ENCODE results near the gene CLSTN2. TPM values are rescaled to one million over a fixed set of nuclear protein-coding genes. Genes with fewer than 3 reads are reported as not detected.

CLSTN2 gene
- total RNA-seq, 2 donors from 2014 or later, result 0.82 to 1.3 TPM

DNA sequence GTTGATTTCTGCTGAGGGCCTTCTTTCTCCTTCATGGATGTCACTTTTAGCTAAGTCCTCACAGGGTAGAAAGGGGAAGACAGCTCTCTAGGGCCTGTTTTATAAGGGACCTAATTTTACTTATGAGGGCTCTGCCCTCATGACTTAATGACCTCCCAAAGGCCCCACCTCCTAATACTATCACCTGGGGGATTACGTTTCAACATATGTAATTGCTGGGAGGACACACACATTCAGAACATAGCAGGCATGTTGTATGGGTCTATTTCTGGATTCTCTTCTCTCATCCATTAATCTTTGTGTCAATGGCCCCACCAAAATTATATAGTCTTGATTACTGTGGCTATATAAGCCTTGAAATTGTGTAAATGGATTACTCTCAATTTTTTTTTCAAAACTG is 255.0 kb downstream of the CLSTN2 start:
- TF ChIP-seq, protein P1, sequence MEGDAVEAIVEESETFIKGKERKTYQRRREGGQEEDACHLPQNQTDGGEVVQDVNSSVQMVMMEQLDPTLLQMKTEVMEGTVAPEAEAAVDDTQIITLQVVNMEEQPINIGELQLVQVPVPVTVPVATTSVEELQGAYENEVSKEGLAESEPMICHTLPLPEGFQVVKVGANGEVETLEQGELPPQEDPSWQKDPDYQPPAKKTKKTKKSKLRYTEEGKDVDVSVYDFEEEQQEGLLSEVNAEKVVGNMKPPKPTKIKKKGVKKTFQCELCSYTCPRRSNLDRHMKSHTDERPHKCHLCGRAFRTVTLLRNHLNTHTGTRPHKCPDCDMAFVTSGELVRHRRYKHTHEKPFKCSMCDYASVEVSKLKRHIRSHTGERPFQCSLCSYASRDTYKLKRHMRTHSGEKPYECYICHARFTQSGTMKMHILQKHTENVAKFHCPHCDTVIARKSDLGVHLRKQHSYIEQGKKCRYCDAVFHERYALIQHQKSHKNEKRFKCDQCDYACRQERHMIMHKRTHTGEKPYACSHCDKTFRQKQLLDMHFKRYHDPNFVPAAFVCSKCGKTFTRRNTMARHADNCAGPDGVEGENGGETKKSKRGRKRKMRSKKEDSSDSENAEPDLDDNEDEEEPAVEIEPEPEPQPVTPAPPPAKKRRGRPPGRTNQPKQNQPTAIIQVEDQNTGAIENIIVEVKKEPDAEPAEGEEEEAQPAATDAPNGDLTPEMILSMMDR (IDR thresholded peaks at IDR 0.05), result no peak
- no peaks in the 10 kb centered on the region for H3K27me3 ChIP-seq
- H3K9ac ChIP-seq (ENCODE audit: low read depth in 2 of 2, low read length in 2 of 2), result no peak overlapping the region

DNA sequence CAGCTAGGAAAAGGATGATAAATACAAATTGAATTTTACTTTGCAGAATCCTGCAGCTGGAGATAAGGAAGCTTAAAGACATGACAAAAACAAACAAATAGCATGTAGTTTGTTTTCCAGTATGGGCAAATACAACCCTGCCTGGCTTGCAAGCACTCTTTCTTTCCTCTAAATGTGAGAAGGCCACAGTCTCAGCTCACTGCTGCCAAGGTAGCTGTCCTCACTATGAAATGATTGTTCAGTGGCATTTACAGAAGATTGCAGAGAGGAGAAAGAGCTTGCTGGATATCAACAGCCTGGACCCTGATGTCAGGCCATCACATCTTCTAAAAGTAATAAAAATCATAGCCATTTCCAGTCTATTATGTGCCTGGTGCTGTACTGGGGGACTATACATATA is 262.0 kb downstream of the CLSTN2 start:
- Histone ChIP-seq H3K9ac (ENCODE audit: low read depth in 2 of 2, low read length in 2 of 2) (no peak overlapping the region), H3K4me3 (no peak overlapping the region), H3K27ac (no peak overlapping the region), H3K4me1 (no peaks in the 10 kb centered on the region), H3K9me3 (no peaks in the 10 kb centered on the region), H3K36me3 (no peaks in the 10 kb centered on the region), H3K27me3 (no peaks in the 10 kb centered on the region)
- no peak for DNase-seq
- TF ChIP-seq, protein P1 (IDR thresholded peaks at IDR 0.05), result no peak
- intact Hi-C loops (cut with DNase I), result no loop called here

More for the DNA sequence above, 255.0 kb downstream of the CLSTN2 start:
- intact Hi-C loops (cut with DNase I), result no loop called here
- no peak for DNase-seq
- Histone ChIP-seq H3K36me3 (no peaks in the 10 kb centered on the region), H3K4me3 (no peak overlapping the region), H3K4me1 (no peaks in the 10 kb centered on the region), H3K9me3 (no peaks in the 10 kb centered on the region), H3K27ac (no peak overlapping the region)

DNA sequence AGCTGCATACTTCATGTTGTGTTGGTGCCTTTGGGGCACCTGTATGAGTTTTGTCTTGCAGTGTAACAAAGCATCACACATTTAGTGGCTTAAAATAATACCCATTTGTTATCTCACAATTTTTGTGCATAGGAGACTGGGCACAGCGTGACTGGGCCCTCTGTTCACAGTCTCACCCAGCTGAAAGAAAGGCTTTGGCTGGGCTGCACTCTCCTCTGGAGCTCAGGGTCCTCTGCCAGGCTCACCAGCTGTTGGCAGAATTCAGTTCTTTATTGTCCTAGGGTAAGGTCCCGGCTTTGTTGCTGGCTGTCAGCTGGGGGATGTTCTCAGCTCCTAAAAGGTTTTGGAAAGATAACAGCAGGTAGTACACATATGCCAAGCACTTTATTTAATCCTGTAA is 263.3 kb downstream of the CLSTN2 start:
- no peaks in the 10 kb centered on the region for H3K4me1 ChIP-seq
- no peak overlapping the region for H3K9ac ChIP-seq (ENCODE audit: low read depth in 2 of 2, low read length in 2 of 2)
- no peak overlapping the region for H3K4me3 ChIP-seq
- no peak for DNase-seq
- H3K27me3 ChIP-seq, result no peaks in the 10 kb centered on the region
- H3K27ac ChIP-seq, result no peak overlapping the region
- TF ChIP-seq, protein P1 (IDR thresholded peaks at IDR 0.05), result no peak
- no peaks in the 10 kb centered on the region for H3K36me3 ChIP-seq
- no peaks in the 10 kb centered on the region for H3K9me3 ChIP-seq
- intact Hi-C loops (cut with DNase I), result no loop called here

DNA sequence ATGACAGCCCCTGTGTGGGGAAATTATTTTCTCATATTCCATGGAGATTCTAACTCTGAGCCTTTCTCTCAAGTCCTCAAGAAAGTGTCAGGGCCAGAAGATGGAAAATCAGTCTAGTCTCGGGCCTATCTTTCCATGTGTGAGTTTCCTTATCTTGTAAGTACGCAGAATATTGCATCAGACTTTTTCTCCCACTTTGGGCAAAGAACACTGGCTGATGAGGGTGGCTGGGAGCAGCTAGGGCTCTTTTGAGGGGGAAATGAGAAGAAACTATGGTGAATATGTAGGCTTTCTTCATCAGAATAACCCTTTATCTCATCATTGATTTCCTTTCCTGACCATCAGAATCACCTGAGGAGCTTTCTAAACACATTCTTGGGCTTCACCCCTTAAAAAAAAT is 264.0 kb downstream of the CLSTN2 start:
- H3K4me1 ChIP-seq, result no peaks in the 10 kb centered on the region
- H3K4me3 ChIP-seq, result no peak overlapping the region
- no peaks in the 10 kb centered on the region for H3K27me3 ChIP-seq
- no peak for DNase-seq
- H3K27ac ChIP-seq, result no peak overlapping the region
- H3K36me3 ChIP-seq, result no peaks in the 10 kb centered on the region
- no peaks in the 10 kb centered on the region for H3K9me3 ChIP-seq
- H3K9ac ChIP-seq (ENCODE audit: low read depth in 2 of 2, low read length in 2 of 2), result no peak overlapping the region
- intact Hi-C loops (cut with DNase I), result no loop called here
- TF ChIP-seq, protein P1 (IDR thresholded peaks at IDR 0.05), result no peak

DNA sequence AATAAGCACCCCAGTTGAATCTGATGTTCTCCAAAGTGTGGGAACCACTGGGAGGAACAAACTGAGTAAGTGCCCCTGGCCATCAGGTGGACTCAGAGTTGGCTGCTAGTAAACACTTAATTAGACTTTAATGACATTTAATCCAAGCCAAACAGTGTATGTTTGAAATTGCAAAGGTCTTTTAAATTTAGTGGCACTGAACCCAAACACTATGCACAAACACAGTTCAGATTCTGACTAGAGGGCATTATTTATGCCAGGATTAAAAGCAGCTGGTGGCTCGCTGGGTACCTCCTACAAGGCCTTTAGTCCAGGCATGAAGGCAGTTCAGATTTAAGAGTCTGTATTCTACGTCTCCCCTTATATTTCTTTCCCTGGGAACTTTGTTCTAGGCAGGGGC is 264.8 kb downstream of the CLSTN2 start:
- no peak for DNase-seq
- no peaks in the 10 kb centered on the region for H3K36me3 ChIP-seq
- no peak overlapping the region for H3K4me3 ChIP-seq
- H3K9me3 ChIP-seq, result no peaks in the 10 kb centered on the region
- H3K27me3 ChIP-seq, result no peaks in the 10 kb centered on the region
- no peak overlapping the region for H3K27ac ChIP-seq
- TF ChIP-seq, protein P1 (IDR thresholded peaks at IDR 0.05), result no peak
- intact Hi-C loops (cut with DNase I), result no loop called here
- H3K9ac ChIP-seq (ENCODE audit: low read depth in 2 of 2, low read length in 2 of 2), result no peak overlapping the region
- no peaks in the 10 kb centered on the region for H3K4me1 ChIP-seq

DNA sequence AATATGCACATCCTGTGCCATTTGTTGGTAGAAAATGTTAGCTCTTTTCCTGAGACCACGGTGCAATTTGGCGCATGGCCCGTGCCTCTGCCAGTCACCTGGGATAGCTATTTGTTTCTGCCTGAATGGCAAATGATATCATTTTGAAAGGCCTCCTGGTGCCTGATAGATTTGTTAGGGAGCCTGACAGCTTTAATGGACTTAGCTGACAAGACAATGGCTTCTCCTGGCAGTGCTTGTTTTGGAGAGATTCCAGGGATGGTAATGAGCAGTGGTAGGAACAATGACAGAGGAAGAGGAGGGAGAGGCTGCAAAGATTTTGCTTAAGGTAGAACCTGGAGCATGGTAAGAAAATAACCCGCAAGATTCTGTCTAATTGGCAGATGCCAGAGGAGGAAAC is 268.5 kb downstream of the CLSTN2 start:
- Histone ChIP-seq H3K27me3 (no peaks in the 10 kb centered on the region), H3K4me3 (no peak overlapping the region), H3K4me1 (no peaks in the 10 kb centered on the region), H3K36me3 (no peaks in the 10 kb centered on the region), H3K27ac (no peak overlapping the region), H3K9me3 (no peaks in the 10 kb centered on the region), H3K9ac (ENCODE audit: low read depth in 2 of 2, low read length in 2 of 2) (no peak overlapping the region)
- TF ChIP-seq, protein P1 (IDR thresholded peaks at IDR 0.05), result no peak
- DNase-seq, result no peak
- intact Hi-C loops (cut with DNase I), result no loop called here

Data from colonic mucosa (tissue), 4 donors.